Measurements from ENCODE around the gene FBXO7. TPM values are rescaled to one million over a fixed set of nuclear protein-coding genes. Genes with fewer than 3 reads are reported as not detected.
"Not testable (repeated sequence)": the region's sequence is repeated elsewhere in the genome, so short reads cannot be mapped to it uniquely, and the experiment has no call there.

The FBXO7 gene
- total RNA-seq (2014; rRNA removed; shearing (Covaris generic)) = 84.5 and 91.6 TPM in 2 replicates

GRCh38 chr22:32474635-32475467 is at the start of gene FBXO7:
TSS of gene FBXO7 (plus strand) at chr22:32474811. CDS start at chr22:32475003, 192 bp downstream.
- DNase-seq (ENCODE audit: low read depth) = peak; percentile 85

- no peak for DNase-seq (ENCODE audit: low read depth)
Measured at GRCh38 chr22:32426881-32427280, 47.7 kb upstream of the FBXO7 start.

GRCh38 chr22:32430352-32430751 is 44.3 kb upstream of the FBXO7 start:
- DNase-seq (ENCODE audit: low read depth) = no peak

- DNase-seq (ENCODE audit: low read depth) = peak; percentile 25
Measured at GRCh38 chr22:32444068-32444467, 30.5 kb upstream of the FBXO7 start.

GRCh38 chr22:32446321-32446720 is 28.3 kb upstream of the FBXO7 start:
- peak; percentile 4 for DNase-seq (ENCODE audit: low read depth)

GRCh38 chr22:32448980-32449379 is 25.6 kb upstream of the FBXO7 start:
- no peak for DNase-seq (ENCODE audit: low read depth)

GRCh38 chr22:32457031-32457430 is 17.6 kb upstream of the FBXO7 start:
- DNase-seq (ENCODE audit: low read depth) = no peak

- DNase-seq (ENCODE audit: low read depth) = no peak
Measured at GRCh38 chr22:32462452-32462851, 12.2 kb upstream of the FBXO7 start.

- no peak for DNase-seq (ENCODE audit: low read depth)
Measured at GRCh38 chr22:32465661-32466060, 8.9 kb upstream of the FBXO7 start.

- peak; percentile 18 for DNase-seq (ENCODE audit: low read depth)
Measured at GRCh38 chr22:32466496-32466895, 8.1 kb upstream of the FBXO7 start.

GRCh38 chr22:32469799-32470212 is 4.8 kb upstream of the FBXO7 start:
- DNase-seq (ENCODE audit: low read depth) = peak; percentile 71

- peak; percentile 51 for DNase-seq (ENCODE audit: low read depth)
Measured at GRCh38 chr22:32473388-32473952, 1.1 kb upstream of the FBXO7 start.

- no peak for DNase-seq (ENCODE audit: low read depth)
Measured at GRCh38 chr22:32475468-32476010, 928 bp downstream of the FBXO7 start.

- DNase-seq (ENCODE audit: low read depth) = no peak
Measured at GRCh38 chr22:32476281-32477195, 1.9 kb downstream of the FBXO7 start.

- DNase-seq (ENCODE audit: low read depth) = no peak
Measured at GRCh38 chr22:32477596-32477995, 3.0 kb downstream of the FBXO7 start.

- DNase-seq (ENCODE audit: low read depth) = not testable (repeated sequence)
Measured at GRCh38 chr22:32478552-32478951, 3.9 kb downstream of the FBXO7 start.

GRCh38 chr22:32478994-32479393 is 4.4 kb downstream of the FBXO7 start:
- no peak for DNase-seq (ENCODE audit: low read depth)

GRCh38 chr22:32480238-32480637 is 5.6 kb downstream of the FBXO7 start:
- DNase-seq (ENCODE audit: low read depth) = no peak

GRCh38 chr22:32482708-32483107 is 8.1 kb downstream of the FBXO7 start:
- peak; percentile 56 for DNase-seq (ENCODE audit: low read depth)

GRCh38 chr22:32486656-32487390 is 12.2 kb downstream of the FBXO7 start:
- DNase-seq (ENCODE audit: low read depth) = no peak

GRCh38 chr22:32487461-32487860 is 12.8 kb downstream of the FBXO7 start:
- no peak for DNase-seq (ENCODE audit: low read depth)
